Cardiac fibroblast (primary cell): Measurements from ENCODE around the gene CREB3.

ENCODE experiments used
- DNase-seq, 2 donors: peaks; one replicate each; pipeline versions ENCODE4 v3.0.0 to v3.0.0-alpha.2; 2010; ENCODE audit warnings: low read depth in 2 of 2
- H3K4me3 ChIP-seq, 2 donors: replicated peaks in 1 of 2; 1 replicate in 1 of 2; 2 replicates in 1 of 2; pipeline ENCODE4 v1.5.1; 2011; ENCODE audit warnings: low read depth in 2 of 2, low read length in 2 of 2, mild to moderate bottlenecking in 2 of 2, moderate library complexity in 1 of 2
- TF ChIP-seq, protein P1 (sequence below): IDR thresholded peaks from one replicate; pipeline ENCODE4 v1.5.1; 2011; ENCODE audit warnings: low read depth, mild to moderate bottlenecking, low read length, inconsistent platforms

The CREB3 gene

DNA sequence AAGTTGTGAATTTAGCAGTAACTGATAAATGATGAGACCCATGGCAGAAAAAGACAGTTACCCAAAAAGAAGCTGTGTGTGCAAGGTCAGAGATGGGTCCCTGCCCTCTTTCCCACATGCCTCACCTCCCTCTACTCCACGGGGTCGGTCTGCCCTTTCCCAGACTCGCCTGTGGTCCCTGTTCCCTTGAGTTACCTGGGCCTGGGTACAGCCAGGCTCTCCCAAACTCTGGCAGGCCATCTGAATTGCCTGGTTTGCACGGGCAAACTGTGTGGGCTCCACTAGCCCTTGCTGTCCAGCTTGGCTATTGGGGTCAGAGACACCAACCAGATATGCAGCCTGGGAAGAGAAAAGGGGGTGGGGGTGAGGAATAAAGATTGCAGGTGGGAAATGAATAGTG lies 24.3 kb upstream of the CREB3 start:
- DNase-seq, result no peak

GRCh38 chr9:35710818-35711500 lies 21.5 kb upstream of the CREB3 start:
- no peak for DNase-seq
- H3K4me3 ChIP-seq, result no peak overlapping the region
- TF ChIP-seq, protein P1, sequence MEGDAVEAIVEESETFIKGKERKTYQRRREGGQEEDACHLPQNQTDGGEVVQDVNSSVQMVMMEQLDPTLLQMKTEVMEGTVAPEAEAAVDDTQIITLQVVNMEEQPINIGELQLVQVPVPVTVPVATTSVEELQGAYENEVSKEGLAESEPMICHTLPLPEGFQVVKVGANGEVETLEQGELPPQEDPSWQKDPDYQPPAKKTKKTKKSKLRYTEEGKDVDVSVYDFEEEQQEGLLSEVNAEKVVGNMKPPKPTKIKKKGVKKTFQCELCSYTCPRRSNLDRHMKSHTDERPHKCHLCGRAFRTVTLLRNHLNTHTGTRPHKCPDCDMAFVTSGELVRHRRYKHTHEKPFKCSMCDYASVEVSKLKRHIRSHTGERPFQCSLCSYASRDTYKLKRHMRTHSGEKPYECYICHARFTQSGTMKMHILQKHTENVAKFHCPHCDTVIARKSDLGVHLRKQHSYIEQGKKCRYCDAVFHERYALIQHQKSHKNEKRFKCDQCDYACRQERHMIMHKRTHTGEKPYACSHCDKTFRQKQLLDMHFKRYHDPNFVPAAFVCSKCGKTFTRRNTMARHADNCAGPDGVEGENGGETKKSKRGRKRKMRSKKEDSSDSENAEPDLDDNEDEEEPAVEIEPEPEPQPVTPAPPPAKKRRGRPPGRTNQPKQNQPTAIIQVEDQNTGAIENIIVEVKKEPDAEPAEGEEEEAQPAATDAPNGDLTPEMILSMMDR, result no peak

More for the DNA sequence above, 24.3 kb upstream of the CREB3 start:
- H3K4me3 ChIP-seq, result no peak overlapping the region
- TF ChIP-seq, protein P1, result no peak

GRCh38 chr9:35711501-35712428 lies 20.7 kb upstream of the CREB3 start:
- H3K4me3 ChIP-seq, result no peak overlapping the region
- no peak for DNase-seq
- TF ChIP-seq, protein P1, result no peak

DNA sequence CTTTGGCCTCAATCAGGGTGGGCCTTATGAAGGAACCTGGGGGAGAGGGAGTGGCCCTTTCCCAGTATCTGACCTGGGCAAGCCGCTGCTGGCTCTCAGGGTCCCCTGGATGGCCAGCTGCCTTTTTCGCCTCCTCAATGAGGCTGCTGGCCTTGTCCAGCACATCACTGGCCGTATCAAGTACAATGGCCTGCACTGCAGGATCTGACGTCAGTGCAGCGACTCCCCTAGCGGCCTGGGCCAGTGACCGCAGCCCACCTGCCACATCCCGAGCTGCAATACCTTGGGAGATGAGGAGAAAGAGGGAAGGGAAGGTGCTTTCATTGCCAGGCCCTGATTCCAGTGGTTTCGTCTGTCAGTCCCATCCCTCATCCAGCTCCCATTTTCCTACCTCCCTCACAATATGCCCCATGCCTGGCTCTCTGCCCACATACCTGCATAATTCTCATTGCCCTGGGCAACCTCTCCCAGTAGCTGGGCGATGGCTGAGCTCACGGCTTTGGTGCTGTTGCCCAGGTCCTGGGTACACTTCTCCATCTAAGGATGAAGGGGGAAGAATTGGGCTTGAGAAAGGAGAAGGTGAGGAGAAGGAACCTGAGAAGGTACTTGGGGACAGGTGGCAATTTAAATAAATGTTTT lies 19.6 kb upstream of the CREB3 start:
- H3K4me3 ChIP-seq, result no peak overlapping the region
- no peak for DNase-seq
- TF ChIP-seq, protein P1, result no peak

- H3K4me3 ChIP-seq, result no peak overlapping the region
- no peak for DNase-seq
- TF ChIP-seq, protein P1, result no peak
Measured at GRCh38 chr9:35713578-35713977, 18.9 kb upstream of the CREB3 start.

GRCh38 chr9:35714123-35714522 lies 18.3 kb upstream of the CREB3 start:
- DNase-seq, result no peak
- TF ChIP-seq, protein P1, result no peak

More at GRCh38 chr9:35714123-35714522, 18.3 kb upstream of the CREB3 start:
- H3K4me3 ChIP-seq, result no peak overlapping the region
